GM12878 (cell line): ENCODE results near the gene PKHD1. TPM values are rescaled to one million over a fixed set of nuclear protein-coding genes. Genes with fewer than 3 reads are reported as not detected.

Experiments
- ATAC-seq: fragments of 200-7000 bp; cut with Tn5 transposase; 3 replicates; pipeline ENCODE4 v1.9.1; 2020; ENCODE audit warnings: mild to moderate bottlenecking, moderate library complexity
- BruUV-seq: library from RNA; stranded (reverse); fragments of 400-500 nt; replicated peaks from 2 replicates; lab custom pipeline; 2021; lab: Mats Ljungman, UMichigan
- CTCF ChIA-PET: fragments of 300-600 bp; sonication (Branson Sonifier 250); formaldehyde crosslinking; extraction: SDS; loops from one replicate; lab custom pipeline; 2021; ENCODE audit warnings: inconsistent platforms; lab: Yijun Ruan, JAX
- POLR2A ChIA-PET: fragments of 350-600 bp; formaldehyde crosslinking; extraction: SDS; loops from one replicate; lab custom pipeline; 2021; ENCODE audit warnings: inconsistent platforms; lab: Charles Lee
- RAD21 ChIA-PET: fragments of 300-600 bp; sonication (Branson Sonifier 250); formaldehyde crosslinking; loops from one replicate; lab custom pipeline; 2023; ENCODE audit warnings: antibody characterized with exemption; ENCODE audit not compliant: unreplicated experiment; lab: Charles Lee
- SMC1A ChIA-PET: fragments of 300-600 bp; sonication (Branson Sonifier 250); formaldehyde crosslinking; loops from one replicate; lab custom pipeline; 2023; ENCODE audit not compliant: unreplicated experiment, uncharacterized antibody; lab: Charles Lee
- DNase-seq: peaks from one replicate; pipeline ENCODE4 v3.0.0-alpha.2; 2011; ENCODE audit warnings: low read depth, low spot score
- FAIRE-seq: peaks from 3 replicates; lab custom pipeline; 2011; peaks lifted over from hg19 to GRCh38; lab: Jason Lieb, UNC
- H2AFZ ChIP-seq: 2 replicates; pipeline ENCODE4 v1.6.0; 2011; ENCODE audit warnings: low read depth, low read length, control low read depth; ENCODE audit not compliant: control insufficient read depth
- H3K27ac ChIP-seq: 2 replicates; pipeline ENCODE4 v1.5.1; 2011; ENCODE audit warnings: control low read depth; ENCODE audit not compliant: control insufficient read depth, insufficient read depth
- H3K27me3 ChIP-seq, 2 experiments: replicated peaks in 1 of 2; 2 replicates each; pipeline versions ENCODE4 v1.6.0 to v1.6.1; 2011; ENCODE audit warnings: low read length in 1 of 2; ENCODE audit not compliant: control insufficient read depth in 2 of 2, insufficient read depth in 2 of 2
- H3K36me3 ChIP-seq, 2 experiments: 2 replicates each; pipeline ENCODE4 v1.5.1; 2011; ENCODE audit warnings: low read length in 1 of 2; ENCODE audit not compliant: control insufficient read depth in 2 of 2, insufficient read depth in 2 of 2
- H3K4me1 ChIP-seq: 2 replicates; pipeline ENCODE4 v1.6.1; 2011; ENCODE audit warnings: mild to moderate bottlenecking, low read length, moderate library complexity, mixed read lengths; ENCODE audit not compliant: control insufficient read depth, insufficient read depth
- H3K4me2 ChIP-seq: 2 replicates; pipeline ENCODE4 v1.6.0; 2011; ENCODE audit warnings: control low read depth; ENCODE audit not compliant: control insufficient read depth, insufficient read depth
- H3K4me3 ChIP-seq: fragments of 200-600 bp; sonication (generic); 2 replicates; pipeline ENCODE4 v1.5.1; 2016
- H3K79me2 ChIP-seq: 2 replicates; pipeline ENCODE4 v1.6.0; 2011; ENCODE audit warnings: low read length; ENCODE audit not compliant: control insufficient read depth, insufficient read depth
- H3K9ac ChIP-seq: 2 replicates; pipeline ENCODE4 v1.8.0; 2011; ENCODE audit warnings: low read length, control low read depth, mixed read lengths; ENCODE audit not compliant: control insufficient read depth, insufficient read depth
- H3K9me3 ChIP-seq: replicated peaks from 3 replicates; pipeline ENCODE4 v1.5.1; 2011; ENCODE audit warnings: mild to moderate bottlenecking, low read length; ENCODE audit not compliant: control insufficient read depth, insufficient read depth
- H4K20me1 ChIP-seq: 2 replicates; pipeline ENCODE4 v1.6.0; 2011; ENCODE audit not compliant: control insufficient read depth, insufficient read depth
- BACH1 ChIP-seq: fragments of 450-650 bp; IDR thresholded peaks from 2 replicates; pipeline ENCODE4 v1.6.1; 2017; ENCODE audit warnings: mild to moderate bottlenecking, borderline replicate concordance
- CEBPZ ChIP-seq: fragments of 150-350 bp; IDR thresholded peaks from 2 replicates; pipeline ENCODE4 v1.6.1; 2016; ENCODE audit warnings: low read depth, low read length
- CHD4 ChIP-seq: fragments of 200-600 bp; sonication (generic); IDR thresholded peaks from 2 replicates; pipeline ENCODE4 v1.6.1; 2016; ENCODE audit warnings: mild to moderate bottlenecking
- EED ChIP-seq: sonication (generic); IDR thresholded peaks from 2 replicates; pipeline ENCODE4 v1.6.1; 2016; ENCODE audit warnings: antibody characterized with exemption, low read depth
- FOXK2 ChIP-seq: fragments of 450-650 bp; IDR thresholded peaks from 2 replicates; pipeline ENCODE4 v1.6.1; 2017; ENCODE audit warnings: mild to moderate bottlenecking, moderate library complexity
- HDAC2 ChIP-seq: fragments of 200-600 bp; sonication (generic); IDR thresholded peaks from 2 replicates; pipeline ENCODE4 v1.6.1; 2017
- HDGF ChIP-seq: fragments of 450-650 bp; IDR thresholded peaks from 2 replicates; pipeline ENCODE4 v1.6.1; 2016; ENCODE audit warnings: antibody characterized with exemption
- MTA2 ChIP-seq: fragments of 450-650 bp; IDR thresholded peaks from 2 replicates; pipeline ENCODE4 v1.6.1; 2016; ENCODE audit warnings: low read depth, mild to moderate bottlenecking, moderate library complexity
- NKRF ChIP-seq: fragments of 450-650 bp; conservative IDR thresholded peaks from 2 replicates; pipeline ENCODE4 v1.6.1; 2017; ENCODE audit warnings: mild to moderate bottlenecking, moderate library complexity
- PML ChIP-seq: IDR thresholded peaks from 2 replicates; pipeline ENCODE4 v1.6.1; 2012; ENCODE audit warnings: low read length, inconsistent platforms
- POLR2AphosphoS2 ChIP-seq: IDR thresholded peaks from 2 replicates; pipeline ENCODE4 v1.6.1; 2011; ENCODE audit warnings: low read depth, mild to moderate bottlenecking, low read length, improper control_type of control experiment, moderate library complexity
- RAD21 ChIP-seq: IDR thresholded peaks from 2 replicates; pipeline ENCODE4 v1.6.1; 2011; ENCODE audit warnings: mild to moderate bottlenecking, low read depth, low read length, moderate library complexity; ENCODE audit not compliant: insufficient read depth
- RAD51 ChIP-seq: fragments of 450-650 bp; IDR thresholded peaks from 2 replicates; pipeline ENCODE4 v1.6.1; 2016; ENCODE audit warnings: moderate library complexity, mild to moderate bottlenecking, inconsistent platforms
- RELB ChIP-seq: fragments of 450-650 bp; IDR thresholded peaks from 2 replicates; pipeline ENCODE4 v1.6.1; 2017; ENCODE audit warnings: low read depth, mild to moderate bottlenecking, moderate library complexity
- SKIL ChIP-seq: fragments of 450-650 bp; IDR thresholded peaks from 2 replicates; pipeline ENCODE4 v1.6.1; 2017; ENCODE audit warnings: mild to moderate bottlenecking, low read depth, inconsistent platforms; ENCODE audit not compliant: poor library complexity, severe bottlenecking
- SP1 ChIP-seq: IDR thresholded peaks from one replicate; pipeline ENCODE4 v1.6.1; 2011; ENCODE audit warnings: low read depth, low read length
- TCF7 ChIP-seq: IDR thresholded peaks from 2 replicates; pipeline ENCODE4 v1.6.1; 2014; ENCODE audit warnings: antibody characterized with exemption, borderline replicate concordance
- WGBS: methylation state at CpG from one replicate; pipeline ENCODE4 v1.1.6; 2016; ENCODE audit warnings: low lambda C conversion rate; ENCODE audit not compliant: insufficient replicate concordance, insufficient coverage; ENCODE audit errors: missing lambda C conversion rate; 5-methylcytosine and 5-hydroxymethylcytosine counted together
- in situ Hi-C: fragments of 300-500 bp; cut with MboI; formaldehyde crosslinking; loops from 9 replicates; pipeline ENCODE4 v1.14.3; 2018; ENCODE audit warnings: mixed read lengths
- intact Hi-C: fragments of 100-400 bp; cut with micrococcal nuclease; formaldehyde crosslinking; loops from one replicate; pipeline ENCODE4 v1.14.2; 2022; ENCODE audit not compliant: unreplicated experiment
- polyA plus RNA-seq, 11 experiments: library from polyadenylated mRNA; depleted of rRNA in 4 of 11; unstranded in 6 of 11; stranded (reverse) in 5 of 11; fragments of >200 nt; fragmentation: Nextera tagmentation in 4 of 11; fragmentation: Illumina TruSeq in 1 of 11; extraction: Ambion mirVana in 4 of 11; extraction: Trizol in 1 of 11; gene quantifications; 1 replicate in 1 of 11; 2 replicates in 10 of 11; pipeline versions ENCODE4 v1.2.1 to v1.2.3, GENCODE V29; 2011 to 2016; ENCODE audit warnings: inconsistent platforms in 2 of 11, missing spikeins in 2 of 11, low read depth in 1 of 11
- total RNA-seq, 4 experiments: library from RNA; depleted of rRNA in 3 of 4; stranded (reverse); fragments of >200 nt in 3 of 4; fragmentation: Illumina TruSeq in 1 of 4; extraction: Trizol in 1 of 4; gene quantifications; 2 replicates each; pipeline versions ENCODE4 v1.2.1 to v1.2.3, GENCODE V29; 2013 to 2021

Gene PKHD1
- total and polyA plus RNA-seq, 10 of the 15 experiments (the other 5 are each of a cell fraction or from before 2014, with no cell fraction given): under 0.01 to 0.90 (median 0.02) TPM; not detected in 1

GRCh38 chr6:51725155-51725554 lies 362.3 kb downstream of the PKHD1 start (continued):
- TF ChIP-seq CEBPZ (no peak), CHD4 (no peak), RAD21 (no peak), FOXK2 (no peak), RAD51 (no peak), PML (no peak), NKRF (no peak), POLR2AphosphoS2 (no peak), HDGF (no peak)
- TF ChIP-seq, all 136 proteins: peak for 0

GRCh38 chr6:51720327-51720726 lies 367.1 kb downstream of the PKHD1 start:
- ChIA-PET RAD21 (no interaction called here), POLR2A (no interaction called here), SMC1A (no interaction called here), CTCF (no interaction called here)
- Histone ChIP-seq H3K36me3 (no peaks in the 10 kb centered on the region), H3K27me3 (no peaks in the 10 kb centered on the region), H3K4me3 (no peak overlapping the region), H2AFZ (no peak overlapping the region), H4K20me1 (no peaks in the 10 kb centered on the region), H3K4me1 (no peaks in the 10 kb centered on the region), H3K9ac (no peak overlapping the region), H3K9me3 (no peaks in the 10 kb centered on the region), H3K4me2 (no peak overlapping the region), H3K79me2 (no peaks in the 10 kb centered on the region), H3K27ac (no peak overlapping the region)
- no peak for FAIRE-seq
- WGBS: 33% methylated on average over 3 of the region's 3 CpGs
- no peak for ATAC-seq
- BruUV-seq: no TSS peak
- intact Hi-C loops (no loop called here), in situ Hi-C loops (no loop called here)
- no peak for DNase-seq
- TF ChIP-seq BACH1 (no peak), SKIL (no peak), CHD4 (no peak), HDAC2 (no peak), SP1 (no peak), RELB (no peak), EED (no peak), MTA2 (no peak), TCF7 (no peak)
